Measurements from ENCODE around the gene FLT3.

DNA sequence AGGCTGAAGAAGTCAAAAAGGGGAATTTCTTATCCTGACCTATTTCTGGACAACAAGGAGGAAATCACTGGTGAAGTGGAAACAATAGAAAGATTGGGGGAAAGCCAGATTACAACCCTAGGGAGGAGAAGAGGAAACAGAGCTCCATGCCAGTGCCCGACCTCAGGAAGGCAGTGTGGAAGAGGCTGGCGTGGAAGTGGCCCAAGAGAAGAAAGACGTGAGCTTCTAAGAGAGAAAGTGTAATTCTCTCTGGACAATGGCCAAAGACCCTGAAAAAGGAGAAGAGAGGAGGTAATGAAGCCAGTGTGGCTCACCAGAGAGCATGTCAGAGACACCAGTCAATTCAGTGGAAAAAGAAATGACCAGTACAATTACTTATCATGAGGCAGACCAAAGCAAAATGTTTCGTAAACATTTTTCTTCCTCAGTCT is 59.3 kb downstream of the FLT3 start:
- no peak for TF ChIP-seq CTCF (IDR thresholded peaks at IDR 0.05)
- TF ChIP-seq POLR2A (IDR thresholded peaks at IDR 0.05), result no peak
